22Rv1 (cell line): ENCODE data around the gene NLRP4.

ENCODE experiments used
- ZFX ChIP-seq: fragments of 450-650 bp; IDR thresholded peaks from 2 replicates; pipeline ENCODE4 v1.6.1; 2017; ENCODE audit warnings: antibody characterized with exemption, borderline replicate concordance
- TF ChIP-seq, protein P1 (sequence below): fragments of 450-650 bp; IDR thresholded peaks from 2 replicates; pipeline ENCODE4 v1.5.1; 2017; ENCODE audit warnings: mild to moderate bottlenecking

GRCh38 chr19:55898911-55899310 is 62.6 kb downstream of the NLRP4 start:
- TF ChIP-seq, protein P1, sequence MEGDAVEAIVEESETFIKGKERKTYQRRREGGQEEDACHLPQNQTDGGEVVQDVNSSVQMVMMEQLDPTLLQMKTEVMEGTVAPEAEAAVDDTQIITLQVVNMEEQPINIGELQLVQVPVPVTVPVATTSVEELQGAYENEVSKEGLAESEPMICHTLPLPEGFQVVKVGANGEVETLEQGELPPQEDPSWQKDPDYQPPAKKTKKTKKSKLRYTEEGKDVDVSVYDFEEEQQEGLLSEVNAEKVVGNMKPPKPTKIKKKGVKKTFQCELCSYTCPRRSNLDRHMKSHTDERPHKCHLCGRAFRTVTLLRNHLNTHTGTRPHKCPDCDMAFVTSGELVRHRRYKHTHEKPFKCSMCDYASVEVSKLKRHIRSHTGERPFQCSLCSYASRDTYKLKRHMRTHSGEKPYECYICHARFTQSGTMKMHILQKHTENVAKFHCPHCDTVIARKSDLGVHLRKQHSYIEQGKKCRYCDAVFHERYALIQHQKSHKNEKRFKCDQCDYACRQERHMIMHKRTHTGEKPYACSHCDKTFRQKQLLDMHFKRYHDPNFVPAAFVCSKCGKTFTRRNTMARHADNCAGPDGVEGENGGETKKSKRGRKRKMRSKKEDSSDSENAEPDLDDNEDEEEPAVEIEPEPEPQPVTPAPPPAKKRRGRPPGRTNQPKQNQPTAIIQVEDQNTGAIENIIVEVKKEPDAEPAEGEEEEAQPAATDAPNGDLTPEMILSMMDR, result no peak
- no peak for TF ChIP-seq ZFX
